Uterus (tissue), 4 donors: Measurements from ENCODE around the gene PSMC2. TPM values are rescaled to one million over a fixed set of nuclear protein-coding genes. Genes with fewer than 3 reads are reported as not detected.

Source experiments
- DNase-seq, 2 donors: peaks; one replicate each; pipeline ENCODE4 v3.0.0-alpha.2; 2019 to 2020
- H3K27ac ChIP-seq, 2 donors: fragments of 200-600 bp; sonication (generic); 1 replicate in 1 of 2; 2 replicates in 1 of 2; pipeline ENCODE4 v1.5.1; 2016 to 2018
- H3K27me3 ChIP-seq, 2 donors: fragments of 200-600 bp; sonication (generic); one replicate each; pipeline ENCODE4 v1.5.1; 2018 to 2019; ENCODE audit warnings: control low read depth in 1 of 2
- H3K36me3 ChIP-seq, 2 donors: fragments of 200-600 bp; sonication (generic); one replicate each; pipeline ENCODE4 v1.5.1; 2019; ENCODE audit warnings: control low read depth in 1 of 2
- H3K4me1 ChIP-seq, 2 donors: fragments of 200-600 bp; sonication (generic); one replicate each; pipeline ENCODE4 v1.5.1; 2018 to 2019; ENCODE audit warnings: control low read depth in 1 of 2
- H3K4me3 ChIP-seq, 2 donors: fragments of 200-600 bp; sonication (generic); 1 replicate in 1 of 2; 2 replicates in 1 of 2; pipeline ENCODE4 v1.5.1; 2018 to 2019; ENCODE audit warnings: mild to moderate bottlenecking in 1 of 2
- H3K9me3 ChIP-seq, 2 donors: fragments of 200-600 bp; sonication (generic); one replicate each; pipeline ENCODE4 v1.5.1; 2019; ENCODE audit warnings: control low read depth in 1 of 2
- POLR2A ChIP-seq, 2 donors: fragments of 450-650 bp; IDR thresholded peaks; one replicate each; pipeline ENCODE4 v1.6.1; 2016; ENCODE audit warnings: antibody characterized with exemption in 2 of 2, mild to moderate bottlenecking in 1 of 2, moderate library complexity in 1 of 2
- intact Hi-C: fragments of 100-400 bp; cut with DNase I; formaldehyde crosslinking; loops from one replicate; pipeline ENCODE4 v1.15.1; 2023; ENCODE audit warnings: low total_unique reads
- total RNA-seq, 4 donors: library from RNA; depleted of rRNA in 3 of 4; stranded (reverse); fragments of >200 nt in 3 of 4; gene quantifications; one replicate each; pipeline versions ENCODE4 v1.1.0 to v1.2.4, GENCODE V29; 2014 to 2023
- TF ChIP-seq, protein P1 (sequence below), 4 experiments: fragments of 200-600 bp in 2 of 4; fragments of 450-650 bp in 2 of 4; sonication (generic) in 2 of 4; IDR thresholded peaks; one replicate each; pipeline ENCODE4 v1.5.1; 2016 to 2019; ENCODE audit warnings: antibody characterized with exemption in 4 of 4, mild to moderate bottlenecking in 2 of 4, moderate library complexity in 1 of 4
- donor health status: DM: yes; HTN: yes; CAD: no.

The PSMC2 gene
- total RNA-seq: 100 to 1,000 TPM in 1 of 4 donors, 10 to 100 TPM in 3; 30.0 to 128 (median 79.8) TPM

DNA sequence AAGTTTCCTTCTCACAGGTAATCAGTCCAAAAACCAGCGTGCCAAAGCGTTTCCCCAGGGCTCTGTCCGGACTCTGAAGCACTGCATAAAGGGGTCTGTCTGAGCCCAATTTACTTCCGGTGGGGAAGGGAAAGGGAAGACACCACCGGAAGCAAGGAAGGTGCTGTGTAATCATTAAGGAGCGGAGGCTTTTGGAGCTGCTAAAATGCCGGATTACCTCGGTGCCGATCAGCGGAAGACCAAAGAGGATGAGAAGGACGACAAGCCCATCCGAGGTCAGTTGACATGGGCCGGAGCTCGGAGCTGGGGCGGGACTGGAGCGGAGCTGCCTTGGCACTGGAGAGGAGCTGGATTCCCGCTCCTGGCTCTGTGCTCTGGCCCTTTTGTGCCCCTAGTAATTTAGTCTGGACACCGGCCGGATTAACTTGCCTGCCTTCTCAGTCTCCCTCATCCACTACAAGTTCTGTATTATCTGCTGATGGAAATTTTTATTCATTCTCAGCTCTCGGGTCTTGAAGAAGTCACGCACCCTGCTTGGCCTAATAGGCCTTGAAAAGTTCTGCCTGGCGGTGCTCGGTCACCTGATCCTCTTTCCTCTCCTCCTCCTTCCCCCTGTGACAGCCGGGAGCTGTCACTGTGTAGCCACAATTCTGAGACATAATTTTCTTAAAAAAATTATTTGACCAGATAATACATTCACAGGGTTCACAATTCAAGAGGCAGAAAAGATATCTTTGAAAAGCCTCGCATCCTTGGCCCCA is at the start of gene PSMC2:
TSS of gene PSMC2 (plus strand) at position 137 of the 761 bp plus-strand sequence. CDS start at position 206, 69 bp downstream.
- intact Hi-C loops: no loop called here
- Histone ChIP-seq H3K9me3 (no peaks in the 10 kb centered on the region), H3K4me1 (peaks cover 0 to 4% of the 10 kb centered on the region in 2 donors), H3K27ac (peak within 1 kb of the TSS; percentile 80 to 85), H3K36me3 (no peaks in the 10 kb centered on the region), H3K4me3 (peak within 1 kb of the TSS; percentile 68), H3K27me3 (no peaks in the 10 kb centered on the region)
- TF ChIP-seq, protein P1, sequence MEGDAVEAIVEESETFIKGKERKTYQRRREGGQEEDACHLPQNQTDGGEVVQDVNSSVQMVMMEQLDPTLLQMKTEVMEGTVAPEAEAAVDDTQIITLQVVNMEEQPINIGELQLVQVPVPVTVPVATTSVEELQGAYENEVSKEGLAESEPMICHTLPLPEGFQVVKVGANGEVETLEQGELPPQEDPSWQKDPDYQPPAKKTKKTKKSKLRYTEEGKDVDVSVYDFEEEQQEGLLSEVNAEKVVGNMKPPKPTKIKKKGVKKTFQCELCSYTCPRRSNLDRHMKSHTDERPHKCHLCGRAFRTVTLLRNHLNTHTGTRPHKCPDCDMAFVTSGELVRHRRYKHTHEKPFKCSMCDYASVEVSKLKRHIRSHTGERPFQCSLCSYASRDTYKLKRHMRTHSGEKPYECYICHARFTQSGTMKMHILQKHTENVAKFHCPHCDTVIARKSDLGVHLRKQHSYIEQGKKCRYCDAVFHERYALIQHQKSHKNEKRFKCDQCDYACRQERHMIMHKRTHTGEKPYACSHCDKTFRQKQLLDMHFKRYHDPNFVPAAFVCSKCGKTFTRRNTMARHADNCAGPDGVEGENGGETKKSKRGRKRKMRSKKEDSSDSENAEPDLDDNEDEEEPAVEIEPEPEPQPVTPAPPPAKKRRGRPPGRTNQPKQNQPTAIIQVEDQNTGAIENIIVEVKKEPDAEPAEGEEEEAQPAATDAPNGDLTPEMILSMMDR (IDR thresholded peaks at IDR 0.05): no peak
- TF ChIP-seq POLR2A (IDR thresholded peaks at IDR 0.05): peak in 1 of 2 donors; percentile 33
- DNase-seq: peak; percentile 79 to 81

GRCh38 chr7:103297837-103298179 is 49.6 kb upstream of the PSMC2 start:
- peaks cover 7% of the 10 kb centered on the region in 2 donors for H3K4me1 ChIP-seq
- no peak for DNase-seq
- intact Hi-C loops: no loop called here
- H3K36me3 ChIP-seq: no peaks in the 10 kb centered on the region
- TF ChIP-seq POLR2A (IDR thresholded peaks at IDR 0.05): no peak
- TF ChIP-seq, protein P1 (IDR thresholded peaks at IDR 0.05): no peak
- H3K4me3 ChIP-seq: peak overlapping the region; percentile 74 to 80
- H3K27me3 ChIP-seq: no peaks in the 10 kb centered on the region
- H3K9me3 ChIP-seq: no peaks in the 10 kb centered on the region
- H3K27ac ChIP-seq: peak overlapping the region; percentile 67 to 79

GRCh38 chr7:103299660-103300059 is 47.8 kb upstream of the PSMC2 start:
- intact Hi-C loops: no loop called here
- Histone ChIP-seq H3K4me1 (peaks cover 7% of the 10 kb centered on the region in 2 donors), H3K4me3 (no peak overlapping the region), H3K9me3 (no peaks in the 10 kb centered on the region), H3K36me3 (no peaks in the 10 kb centered on the region), H3K27ac (no peak overlapping the region), H3K27me3 (no peaks in the 10 kb centered on the region)
- no peak for DNase-seq
- TF ChIP-seq POLR2A (IDR thresholded peaks at IDR 0.05): no peak
- TF ChIP-seq, protein P1 (IDR thresholded peaks at IDR 0.05): no peak

DNA sequence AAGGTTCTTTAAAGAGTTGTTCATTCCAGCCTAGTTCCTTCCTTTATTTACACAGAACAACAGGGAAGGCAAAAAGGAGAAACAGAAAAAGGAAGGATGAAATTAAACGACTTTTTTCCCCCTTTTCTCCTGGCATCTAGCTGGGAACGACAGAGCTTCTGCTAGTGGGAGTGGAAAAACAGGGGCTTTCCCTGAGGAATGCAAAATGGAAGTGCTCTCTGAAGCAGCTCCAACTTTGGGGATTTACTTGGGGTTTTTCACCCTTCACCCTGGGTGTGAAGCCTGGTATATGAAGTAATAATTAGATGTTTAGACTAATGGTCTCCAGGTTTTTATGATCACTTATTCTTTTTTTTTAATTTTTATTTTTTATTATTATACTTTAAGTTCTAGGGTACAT is 46.0 kb upstream of the PSMC2 start:
- Histone ChIP-seq H3K27ac (no peak overlapping the region), H3K36me3 (no peaks in the 10 kb centered on the region), H3K9me3 (no peaks in the 10 kb centered on the region), H3K27me3 (no peaks in the 10 kb centered on the region), H3K4me1 (peaks cover 7% of the 10 kb centered on the region in 2 donors), H3K4me3 (no peak overlapping the region)
- intact Hi-C loops: no loop called here
- no peak for DNase-seq
- no peak for TF ChIP-seq POLR2A (IDR thresholded peaks at IDR 0.05)
- TF ChIP-seq, protein P1 (IDR thresholded peaks at IDR 0.05): no peak

DNA sequence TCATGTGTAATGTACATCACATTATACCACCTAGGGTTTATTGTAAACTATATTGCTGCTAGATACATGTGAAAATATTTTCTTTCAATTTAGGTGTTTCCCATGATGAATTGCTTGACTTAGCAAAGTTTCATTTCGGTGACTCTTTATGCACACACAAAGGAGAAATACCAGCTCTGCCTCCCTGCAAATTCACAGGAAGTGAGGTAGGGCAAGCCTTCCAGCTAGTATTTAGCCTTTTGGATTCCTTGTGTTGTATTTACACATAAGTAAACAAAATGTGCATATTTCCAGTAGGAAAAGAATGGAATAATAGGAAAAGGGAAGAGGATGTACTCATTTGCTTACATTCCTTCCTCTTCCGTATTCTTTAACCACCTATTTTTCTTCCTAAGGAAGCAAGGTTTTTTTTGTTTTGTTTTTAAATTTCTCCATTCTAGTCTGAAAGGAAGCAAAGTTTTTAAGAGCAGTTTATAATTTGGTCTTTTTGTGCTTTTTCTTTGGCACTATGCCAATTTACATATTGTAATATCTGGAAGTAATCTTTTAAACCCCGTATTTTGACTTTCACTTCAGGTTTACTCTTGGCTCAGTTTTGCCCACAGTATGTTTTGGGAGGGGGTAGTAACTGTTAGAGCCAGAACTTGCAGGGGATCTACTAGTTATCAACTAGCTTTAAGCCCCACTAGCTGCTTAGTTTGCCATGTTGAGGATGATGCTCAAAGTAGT is 39.8 kb upstream of the PSMC2 start:
- TF ChIP-seq POLR2A (IDR thresholded peaks at IDR 0.05): no peak
- TF ChIP-seq, protein P1 (IDR thresholded peaks at IDR 0.05): no peak
- H3K4me1 ChIP-seq: no peaks in the 10 kb centered on the region
- no peak for DNase-seq
- no peaks in the 10 kb centered on the region for H3K9me3 ChIP-seq
- H3K27me3 ChIP-seq: peaks cover 0 to 3% of the 10 kb centered on the region in 2 donors
- no peak overlapping the region for H3K4me3 ChIP-seq
- intact Hi-C loops: no loop called here
- no peaks in the 10 kb centered on the region for H3K36me3 ChIP-seq
- H3K27ac ChIP-seq: no peak overlapping the region
